ENCODE data around the gene SLC7A6.

GRCh38 chr16:68215302-68215701 is 49.0 kb upstream of the SLC7A6 start:
- TF ChIP-seq CTCF (conservative IDR thresholded peaks at IDR 0.05; ENCODE audit: low read length) (no peak), EZH2phosphoT487 (IDR thresholded peaks at IDR 0.05; ENCODE audit: borderline replicate concordance, low read depth, low read length) (no peak)

Measured in OCI-LY7 (cell line).